H1 (cell line): ENCODE data around the gene RAD51B. TPM values are rescaled to one million over a fixed set of nuclear protein-coding genes. Genes with fewer than 3 reads are reported as not detected.

Experiments
- BRCA1 ChIP-seq: IDR thresholded peaks from 2 replicates; pipeline ENCODE4 v1.6.1; 2012; ENCODE audit warnings: low read depth, low read length, improper control_type of control experiment
- CTBP2 ChIP-seq: IDR thresholded peaks from 2 replicates; pipeline ENCODE4 v1.7.0; 2011; ENCODE audit warnings: borderline replicate concordance, mild to moderate bottlenecking, moderate library complexity, mixed read lengths, low read length; ENCODE audit not compliant: insufficient read depth, insufficient read length
- KDM4A ChIP-seq: IDR thresholded peaks from one replicate; pipeline ENCODE4 v1.7.1; 2012; ENCODE audit warnings: low read depth, mild to moderate bottlenecking, moderate library complexity, low read length, inconsistent platforms; ENCODE audit not compliant: severe bottlenecking
- POLR2A ChIP-seq, 2 experiments: IDR thresholded peaks; 1 replicate in 1 of 2; 2 replicates in 1 of 2; pipeline ENCODE4 v1.6.1; 2011; ENCODE audit warnings: low read depth in 2 of 2, low read length in 2 of 2, mild to moderate bottlenecking in 2 of 2; ENCODE audit errors: control extremely low read depth in 1 of 2
- RNF2 ChIP-seq: fragments of 200-900, 300-1000 bp; sonication (generic); IDR thresholded peaks from 2 replicates; pipeline ENCODE4 v1.7.1; 2016; ENCODE audit warnings: borderline replicate concordance, low read depth, mild to moderate bottlenecking, antibody characterized with exemption, low read length; ENCODE audit not compliant: poor library complexity, severe bottlenecking; ENCODE audit errors: missing control alignments
- polyA plus RNA-seq, 7 experiments: library from polyadenylated mRNA; depleted of rRNA in 3 of 7; stranded (reverse) in 5 of 7; unstranded in 2 of 7; fragments of >200 nt in 5 of 7; fragments of 200-250 nt in 2 of 7; gene quantifications; 1 replicate in 5 of 7; 2 replicates in 1 of 7; 4 replicates in 1 of 7; pipeline versions ENCODE4 v1.2.1 to v1.2.3, GENCODE V29; 2011 to 2013; ENCODE audit warnings: missing spikeins in 2 of 7, mixed read lengths in 2 of 7
- total RNA-seq: library from RNA; stranded (reverse); fragmentation: NEBNext Ultra II Directional; extraction: Animal tissue kit (Norgen Biotek cat#: 25700); gene quantifications from 2 replicates; pipeline ENCODE4 v1.2.1, GENCODE V29; 2021

Gene RAD51B
- total and polyA plus RNA-seq, 2 of the 8 experiments (the other 6 are each of a cell fraction or from before 2014, with no cell fraction given): 3.9 to 14.9 TPM

- TF ChIP-seq RNF2 (no peak), POLR2A (IDR thresholded peaks at IDR 0.05; ENCODE audit: control extremely low read depth in 1 of 2, low read depth in 2 of 2, low read length in 2 of 2) (no peak), KDM4A (no peak), BRCA1 (no peak), CTBP2 (no peak)
Observed at GRCh38 chr14:68665131-68665530, 845.6 kb downstream of the RAD51B start (continued).
